Breast epithelium (tissue), 3 donors: ENCODE results near the gene ANKMY2.

Experiments used
- POLR2A ChIP-seq: fragments of 450-650 bp; IDR thresholded peaks from one replicate; pipeline ENCODE4 v1.6.1; 2016; ENCODE audit warnings: antibody characterized with exemption, mild to moderate bottlenecking, moderate library complexity
- TF ChIP-seq, protein P1 (sequence below), 3 donors: fragments of 450-650 bp; IDR thresholded peaks; one replicate each; pipeline ENCODE4 v1.5.1; 2016 to 2017; ENCODE audit warnings: antibody characterized with exemption in 3 of 3, mild to moderate bottlenecking in 3 of 3, moderate library complexity in 3 of 3

DNA sequence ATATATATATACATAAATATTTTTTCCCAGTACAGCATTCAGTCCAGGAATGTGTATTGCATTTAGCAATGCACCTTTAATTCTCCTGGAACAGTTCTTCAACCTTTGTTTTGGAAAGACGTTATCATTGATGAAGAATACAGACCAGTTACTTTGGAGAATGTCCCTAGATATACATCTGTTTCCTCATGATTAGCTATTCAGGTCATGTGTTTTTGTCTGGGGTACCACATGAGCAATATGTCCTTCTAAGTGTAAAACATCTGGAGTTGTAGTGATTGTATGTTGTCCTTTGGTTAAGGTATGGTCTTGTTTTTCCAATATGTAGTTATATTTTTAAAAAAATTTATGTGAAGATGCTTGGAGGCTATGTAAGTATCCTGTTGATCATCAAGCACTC lies 10.6 kb upstream of the ANKMY2 start:
- TF ChIP-seq, protein P1, sequence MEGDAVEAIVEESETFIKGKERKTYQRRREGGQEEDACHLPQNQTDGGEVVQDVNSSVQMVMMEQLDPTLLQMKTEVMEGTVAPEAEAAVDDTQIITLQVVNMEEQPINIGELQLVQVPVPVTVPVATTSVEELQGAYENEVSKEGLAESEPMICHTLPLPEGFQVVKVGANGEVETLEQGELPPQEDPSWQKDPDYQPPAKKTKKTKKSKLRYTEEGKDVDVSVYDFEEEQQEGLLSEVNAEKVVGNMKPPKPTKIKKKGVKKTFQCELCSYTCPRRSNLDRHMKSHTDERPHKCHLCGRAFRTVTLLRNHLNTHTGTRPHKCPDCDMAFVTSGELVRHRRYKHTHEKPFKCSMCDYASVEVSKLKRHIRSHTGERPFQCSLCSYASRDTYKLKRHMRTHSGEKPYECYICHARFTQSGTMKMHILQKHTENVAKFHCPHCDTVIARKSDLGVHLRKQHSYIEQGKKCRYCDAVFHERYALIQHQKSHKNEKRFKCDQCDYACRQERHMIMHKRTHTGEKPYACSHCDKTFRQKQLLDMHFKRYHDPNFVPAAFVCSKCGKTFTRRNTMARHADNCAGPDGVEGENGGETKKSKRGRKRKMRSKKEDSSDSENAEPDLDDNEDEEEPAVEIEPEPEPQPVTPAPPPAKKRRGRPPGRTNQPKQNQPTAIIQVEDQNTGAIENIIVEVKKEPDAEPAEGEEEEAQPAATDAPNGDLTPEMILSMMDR (IDR thresholded peaks at IDR 0.05), result no peak
- TF ChIP-seq POLR2A, result no peak
